Measurements from ENCODE around the gene AHRR. TPM values are rescaled to one million over a fixed set of nuclear protein-coding genes. Genes with fewer than 3 reads are reported as not detected.
A peak's percentile ranks its signal among the peaks of the same experiment; 100 is the strongest.

AHRR gene
- total RNA-seq, 1 donor from 2014 or later: 1.0 TPM

DNA sequence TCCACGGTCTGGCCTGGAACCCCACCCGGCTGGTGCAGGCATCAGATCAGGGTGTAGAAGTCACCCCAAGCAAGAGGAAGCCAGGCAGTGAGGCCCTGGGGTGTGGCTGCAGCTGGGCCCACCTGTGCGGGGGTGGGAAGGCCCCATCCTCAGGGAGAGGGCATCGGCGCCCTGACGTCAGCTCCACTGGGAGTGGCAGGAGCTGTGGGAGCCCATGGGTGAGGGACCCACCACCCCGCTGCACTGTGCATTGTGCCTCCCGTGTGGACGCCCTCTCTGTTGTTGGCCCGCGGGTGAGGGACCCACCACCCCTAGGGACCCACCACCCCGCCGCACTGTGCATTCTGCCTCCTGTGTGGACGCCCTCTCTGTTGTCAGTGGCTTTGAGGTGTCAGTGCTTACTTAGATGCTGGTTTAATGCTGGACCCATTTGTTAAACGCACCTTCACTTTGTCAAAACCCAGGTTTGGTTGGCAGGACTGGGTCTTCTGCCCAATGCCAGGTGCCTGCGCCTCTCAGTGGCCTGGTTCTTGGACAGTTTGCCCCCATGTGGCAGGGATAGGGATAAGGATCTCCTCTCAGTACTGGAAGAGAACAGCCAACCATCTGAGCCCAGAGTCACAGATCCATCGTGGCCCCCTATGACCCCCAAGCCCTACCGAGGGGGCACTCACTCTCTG lies 114.6 kb downstream of the AHRR start:
- no peak for DNase-seq (ENCODE audit: low read depth, low spot score)
- no peaks in the 10 kb centered on the region for H3K27me3 Mint-ChIP-seq (ENCODE audit: low read depth)
- no peak overlapping the region for H3K27ac Mint-ChIP-seq (ENCODE audit: unreplicated experiment)
- peaks cover 9% of the 10 kb centered on the region for H3K4me1 Mint-ChIP-seq
- no peaks in the 10 kb centered on the region for H3K9me3 Mint-ChIP-seq
- no peaks in the 10 kb centered on the region for H3K36me3 Mint-ChIP-seq (ENCODE audit: low read depth)
- TF ChIP-seq CTCF (conservative IDR thresholded peaks at IDR 0.05): peak; percentile 34
- no peak overlapping the region for H3K4me3 Mint-ChIP-seq

DNA sequence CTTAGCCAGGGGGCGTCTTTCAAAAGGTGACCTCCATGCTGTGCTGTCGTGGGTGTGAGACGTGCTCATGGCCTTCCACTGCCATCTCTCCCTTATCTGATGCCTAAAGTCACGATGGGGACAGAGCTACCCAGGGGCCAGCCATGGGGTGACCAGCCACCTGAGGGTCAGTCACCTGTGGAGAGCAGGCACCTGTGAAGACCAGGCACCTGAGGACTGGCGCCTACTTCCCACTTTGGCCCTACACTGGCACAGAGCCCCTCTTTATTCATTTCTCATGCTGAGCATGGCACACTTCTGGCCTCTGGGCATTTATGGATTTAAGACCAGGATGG lies 115.1 kb downstream of the AHRR start:
- Mint-ChIP-seq H3K4me3 (no peak overlapping the region), H3K27ac (ENCODE audit: unreplicated experiment) (peak overlapping the region; percentile 12), H3K27me3 (ENCODE audit: low read depth) (no peaks in the 10 kb centered on the region), H3K4me1 (peaks cover 9% of the 10 kb centered on the region), H3K9me3 (no peaks in the 10 kb centered on the region), H3K36me3 (ENCODE audit: low read depth) (no peaks in the 10 kb centered on the region)
- no peak for TF ChIP-seq CTCF (conservative IDR thresholded peaks at IDR 0.05)
- DNase-seq (ENCODE audit: low read depth, low spot score): no peak

- DNase-seq (ENCODE audit: low read depth, low spot score): no peak
- Mint-ChIP-seq H3K27me3 (ENCODE audit: low read depth) (no peaks in the 10 kb centered on the region), H3K36me3 (ENCODE audit: low read depth) (no peaks in the 10 kb centered on the region), H3K4me1 (peaks cover 12% of the 10 kb centered on the region), H3K27ac (ENCODE audit: unreplicated experiment) (no peak overlapping the region), H3K9me3 (no peaks in the 10 kb centered on the region), H3K4me3 (no peak overlapping the region)
- no peak for TF ChIP-seq CTCF (conservative IDR thresholded peaks at IDR 0.05)
Observed at GRCh38 chr5:437281-437771, 115.8 kb downstream of the AHRR start.

DNA sequence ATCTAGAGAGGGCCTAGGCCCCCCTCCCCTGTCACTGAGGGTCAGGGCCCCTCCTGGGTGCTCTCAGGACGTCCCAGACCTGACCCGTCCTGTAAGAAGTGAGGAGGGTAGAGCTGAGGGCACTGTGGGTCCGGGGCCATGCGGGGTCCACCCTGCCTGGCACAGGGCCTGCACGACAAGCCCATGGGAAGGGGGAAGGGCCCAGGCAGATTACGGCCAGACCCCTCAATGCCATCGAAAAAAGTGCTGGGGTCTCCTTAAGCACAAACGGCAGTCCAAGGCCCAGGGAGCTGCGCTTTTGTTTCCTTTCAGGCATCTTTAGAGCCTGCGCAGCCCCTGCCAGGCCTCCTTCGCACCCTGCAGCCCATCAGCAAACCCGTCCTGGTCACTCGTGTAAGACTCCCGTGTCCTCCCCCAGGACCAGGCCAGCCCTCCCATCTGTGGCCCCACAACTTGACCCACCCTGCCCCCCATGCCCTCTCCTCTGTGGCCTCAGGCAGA lies 117.0 kb downstream of the AHRR start:
- Mint-ChIP-seq H3K9me3 (no peaks in the 10 kb centered on the region), H3K4me3 (peak overlapping the region; percentile 19), H3K27me3 (ENCODE audit: low read depth) (no peaks in the 10 kb centered on the region), H3K36me3 (ENCODE audit: low read depth) (no peaks in the 10 kb centered on the region), H3K27ac (ENCODE audit: unreplicated experiment) (no peak overlapping the region), H3K4me1 (peaks cover 12% of the 10 kb centered on the region)
- TF ChIP-seq CTCF (conservative IDR thresholded peaks at IDR 0.05): no peak
- no peak for DNase-seq (ENCODE audit: low read depth, low spot score)

DNA sequence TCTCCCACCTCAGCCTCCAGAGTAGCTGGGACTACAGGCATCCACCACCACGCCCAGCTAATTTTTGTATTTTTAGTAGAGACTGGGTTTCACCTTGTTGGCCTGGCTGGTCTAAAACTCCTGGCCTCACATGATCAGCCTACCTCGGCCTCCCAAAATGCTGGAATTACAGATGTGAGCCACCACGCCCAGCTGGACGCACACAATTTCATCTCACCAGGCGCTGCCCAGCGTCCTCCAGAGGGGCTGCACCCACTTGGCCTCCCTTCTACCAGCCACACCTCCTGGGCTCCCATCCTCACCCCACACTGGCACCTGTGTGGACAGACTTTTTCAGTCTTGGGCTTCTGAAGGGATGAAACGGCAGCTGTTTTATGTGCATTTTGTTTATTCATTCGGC lies 117.7 kb downstream of the AHRR start:
- H3K27ac Mint-ChIP-seq (ENCODE audit: unreplicated experiment): no peak overlapping the region
- no peak for TF ChIP-seq CTCF (conservative IDR thresholded peaks at IDR 0.05)
- no peak for DNase-seq (ENCODE audit: low read depth, low spot score)

More for the DNA sequence above, 117.7 kb downstream of the AHRR start:
- H3K9me3 Mint-ChIP-seq: no peaks in the 10 kb centered on the region
- peaks cover 14% of the 10 kb centered on the region for H3K4me1 Mint-ChIP-seq
- H3K36me3 Mint-ChIP-seq (ENCODE audit: low read depth): no peaks in the 10 kb centered on the region
- no peak overlapping the region for H3K4me3 Mint-ChIP-seq
- H3K27me3 Mint-ChIP-seq (ENCODE audit: low read depth): no peaks in the 10 kb centered on the region

Measured in neural crest cell (in vitro differentiated cells).